ENCODE results near the gene MAPK4.

Gene MAPK4

DNA sequence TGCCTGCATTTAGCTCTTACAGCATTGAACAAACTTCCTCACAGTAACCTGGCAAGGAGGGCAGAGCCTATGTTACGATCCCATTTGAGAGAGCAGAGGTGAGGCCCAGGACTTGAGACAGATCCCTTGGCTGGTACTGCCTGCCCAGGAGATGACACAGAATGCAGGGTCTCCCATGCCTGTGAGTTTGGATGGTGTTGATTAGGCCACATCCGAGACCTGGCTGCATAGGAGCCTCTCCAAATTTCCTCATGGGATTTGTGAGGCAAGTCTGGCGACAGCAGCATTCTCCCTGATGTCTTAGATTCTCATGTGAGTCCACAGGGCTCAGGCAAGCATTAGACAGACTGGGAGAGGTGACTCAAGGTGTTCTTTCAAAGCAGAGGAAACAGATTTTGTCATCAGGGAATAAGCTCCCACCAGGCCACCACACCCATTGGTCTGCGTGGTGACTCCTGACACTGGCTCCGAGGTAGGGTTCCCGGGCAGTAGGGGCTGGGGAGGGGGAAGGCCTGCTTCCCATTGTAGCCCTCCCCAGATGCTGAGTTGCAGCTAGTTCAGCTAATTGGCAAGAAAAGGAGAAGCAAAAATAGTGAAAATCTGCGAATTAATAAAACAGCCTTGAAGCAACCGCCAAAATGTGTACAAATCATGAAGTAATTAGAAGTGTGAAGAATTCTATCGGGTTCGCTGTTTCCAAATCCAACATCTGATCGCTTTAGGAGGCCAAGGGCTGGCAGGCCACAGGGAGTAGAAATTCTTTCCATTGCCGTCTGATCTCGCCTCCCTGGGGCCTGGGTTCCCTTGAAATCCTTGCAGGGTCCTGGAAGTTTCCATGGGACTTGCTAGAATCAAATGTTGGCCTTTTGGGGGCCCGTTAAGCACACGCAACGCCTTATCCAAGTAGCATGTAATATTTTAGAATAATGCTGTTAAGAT is 68.0 kb downstream of the MAPK4 start:
- TF ChIP-seq, protein P1, sequence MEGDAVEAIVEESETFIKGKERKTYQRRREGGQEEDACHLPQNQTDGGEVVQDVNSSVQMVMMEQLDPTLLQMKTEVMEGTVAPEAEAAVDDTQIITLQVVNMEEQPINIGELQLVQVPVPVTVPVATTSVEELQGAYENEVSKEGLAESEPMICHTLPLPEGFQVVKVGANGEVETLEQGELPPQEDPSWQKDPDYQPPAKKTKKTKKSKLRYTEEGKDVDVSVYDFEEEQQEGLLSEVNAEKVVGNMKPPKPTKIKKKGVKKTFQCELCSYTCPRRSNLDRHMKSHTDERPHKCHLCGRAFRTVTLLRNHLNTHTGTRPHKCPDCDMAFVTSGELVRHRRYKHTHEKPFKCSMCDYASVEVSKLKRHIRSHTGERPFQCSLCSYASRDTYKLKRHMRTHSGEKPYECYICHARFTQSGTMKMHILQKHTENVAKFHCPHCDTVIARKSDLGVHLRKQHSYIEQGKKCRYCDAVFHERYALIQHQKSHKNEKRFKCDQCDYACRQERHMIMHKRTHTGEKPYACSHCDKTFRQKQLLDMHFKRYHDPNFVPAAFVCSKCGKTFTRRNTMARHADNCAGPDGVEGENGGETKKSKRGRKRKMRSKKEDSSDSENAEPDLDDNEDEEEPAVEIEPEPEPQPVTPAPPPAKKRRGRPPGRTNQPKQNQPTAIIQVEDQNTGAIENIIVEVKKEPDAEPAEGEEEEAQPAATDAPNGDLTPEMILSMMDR (conservative IDR thresholded peaks at IDR 0.05): no peak
- no peak for TF ChIP-seq ZFX (IDR thresholded peaks at IDR 0.05)
- no peak overlapping the region for H3K27ac ChIP-seq

DNA sequence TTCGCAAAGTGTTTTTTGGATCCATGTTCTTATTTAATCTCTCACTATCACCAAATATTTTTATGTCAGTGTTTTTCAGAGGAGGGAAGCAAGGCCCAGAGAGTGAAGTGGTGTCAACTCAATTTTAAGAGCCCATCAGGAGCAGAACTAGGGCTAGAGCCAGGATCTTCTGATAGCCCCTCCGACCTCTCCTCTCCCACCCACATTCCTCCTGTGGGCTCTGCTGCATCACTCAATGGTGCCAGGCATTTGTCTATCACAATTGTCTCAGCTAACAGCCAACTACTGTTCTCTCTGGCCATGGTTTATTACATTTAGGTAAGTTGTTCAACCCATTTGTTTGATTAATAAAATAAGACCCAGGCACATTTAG is 68.6 kb downstream of the MAPK4 start:
- TF ChIP-seq, protein P1 (conservative IDR thresholded peaks at IDR 0.05): no peak
- TF ChIP-seq ZFX (IDR thresholded peaks at IDR 0.05): no peak
- H3K27ac ChIP-seq: no peak overlapping the region

DNA sequence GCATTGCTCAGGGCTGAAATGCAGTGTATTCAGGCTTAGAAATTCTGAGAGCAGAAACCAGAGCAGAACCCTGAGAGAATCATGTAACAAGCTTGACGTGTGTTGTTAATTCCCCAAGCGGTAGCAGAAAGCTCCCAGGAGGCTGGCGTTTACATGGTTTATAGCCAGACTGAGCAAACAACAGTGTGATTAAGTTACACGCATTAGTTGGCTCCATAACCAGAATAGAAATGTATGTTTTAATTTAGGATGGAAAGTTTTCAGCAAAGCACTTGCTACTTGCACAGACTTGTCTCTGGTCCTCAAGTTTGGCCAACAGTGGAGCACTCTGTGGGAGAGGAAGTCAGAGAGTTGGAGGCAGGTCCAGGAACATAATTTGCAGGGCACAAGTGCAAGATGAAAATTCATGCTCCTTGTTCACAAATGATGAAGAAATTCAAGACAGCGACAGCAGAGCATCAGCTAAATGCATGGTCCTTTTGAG is 69.3 kb downstream of the MAPK4 start:
- peak overlapping the region; percentile 41 for H3K27ac ChIP-seq
- TF ChIP-seq ZFX (IDR thresholded peaks at IDR 0.05): no peak
- TF ChIP-seq, protein P1 (conservative IDR thresholded peaks at IDR 0.05): no peak

DNA sequence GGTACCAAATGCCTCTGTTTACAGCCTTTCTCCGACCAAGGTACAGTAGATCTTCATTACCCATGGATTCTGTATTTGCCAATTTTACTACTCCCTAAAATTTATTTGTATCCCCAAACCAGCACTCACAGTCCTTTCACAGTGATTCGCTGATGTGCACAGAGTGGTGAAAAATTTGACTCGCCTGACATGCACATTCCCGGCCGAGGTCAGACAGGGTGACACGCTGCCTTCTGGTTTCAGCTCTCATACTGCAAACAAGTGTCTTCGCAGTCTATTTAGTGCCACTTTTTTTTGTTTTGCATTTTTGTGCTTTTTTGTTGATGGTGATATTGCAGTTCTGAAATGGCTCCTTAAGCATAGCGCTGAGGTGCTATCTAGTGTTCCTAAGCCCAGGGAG is 71.0 kb downstream of the MAPK4 start:
- H3K27ac ChIP-seq: no peak overlapping the region
- TF ChIP-seq, protein P1 (conservative IDR thresholded peaks at IDR 0.05): no peak
- no peak for TF ChIP-seq ZFX (IDR thresholded peaks at IDR 0.05)

DNA sequence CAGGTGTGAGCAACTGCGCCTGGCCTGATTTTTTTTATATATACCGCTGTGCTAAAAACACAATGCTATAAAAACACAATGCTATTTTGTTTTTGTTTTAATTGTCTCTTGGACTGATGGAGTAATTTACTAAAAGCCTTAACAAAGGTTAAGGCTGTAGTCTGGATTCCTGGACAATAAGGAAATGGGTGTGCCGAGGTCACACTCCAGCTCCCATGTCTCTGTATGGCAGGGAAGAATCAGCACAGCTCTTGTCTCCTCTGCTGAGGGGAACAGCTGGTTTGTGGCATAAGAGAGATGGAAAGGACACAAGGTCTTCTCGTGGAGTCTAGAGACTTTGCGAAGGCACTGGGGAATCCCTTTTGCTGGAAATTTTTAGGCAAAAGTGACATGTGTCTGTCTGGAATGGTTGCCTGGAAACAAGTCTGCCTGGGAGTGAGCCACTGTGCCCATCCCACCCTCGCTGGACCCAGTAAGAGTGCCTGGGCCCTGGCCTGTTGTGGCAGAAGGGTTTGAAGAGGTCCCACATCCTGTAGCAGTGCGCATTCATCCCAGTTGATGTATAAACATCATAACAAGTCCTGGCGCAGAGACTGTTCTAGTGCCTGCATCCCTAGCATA is 73.1 kb downstream of the MAPK4 start:
- no peak overlapping the region for H3K27ac ChIP-seq
- TF ChIP-seq ZFX (IDR thresholded peaks at IDR 0.05): no peak
- TF ChIP-seq, protein P1 (conservative IDR thresholded peaks at IDR 0.05): no peak

DNA sequence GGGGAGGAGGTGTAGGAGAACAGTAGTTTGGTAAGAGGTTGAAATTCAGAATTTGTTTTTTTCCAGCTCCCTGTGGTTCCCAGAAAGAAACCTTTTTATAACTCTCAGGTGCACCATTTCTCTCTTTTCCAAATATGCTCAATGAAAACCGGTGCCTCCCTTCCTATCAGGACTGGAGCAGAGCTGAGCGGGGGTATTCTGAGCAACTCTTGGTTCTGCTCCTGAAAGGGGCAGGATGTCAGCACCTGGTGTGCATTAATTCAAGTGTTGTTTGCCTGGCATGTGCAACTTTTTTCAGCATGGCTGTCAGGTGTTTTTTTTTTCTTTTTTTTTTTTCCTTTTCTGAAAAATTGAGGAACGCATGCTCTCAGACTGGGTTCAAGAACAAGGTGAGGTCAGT is 74.1 kb downstream of the MAPK4 start:
- no peak for TF ChIP-seq ZFX (IDR thresholded peaks at IDR 0.05)
- TF ChIP-seq, protein P1 (conservative IDR thresholded peaks at IDR 0.05): no peak

More for the DNA sequence above, 74.1 kb downstream of the MAPK4 start:
- no peak overlapping the region for H3K27ac ChIP-seq

All from C4-2B (cell line).